ENCODE data around the gene SSTR5. TPM values are rescaled to one million over a fixed set of nuclear protein-coding genes. Genes with fewer than 3 reads are reported as not detected.

The SSTR5 gene
- total and polyA plus RNA-seq, 2 of the 4 experiments (the other 2 are of a cell fraction): not detected

- Histone ChIP-seq H3K79me1 (ENCODE audit: low read depth in 1 of 2, low read length in 2 of 2) (no peaks in the 10 kb centered on the region), H3K4me1 (ENCODE audit: control insufficient read depth, insufficient read depth, low read length) (peaks cover 2% of the 10 kb centered on the region; the same call in 1 of the 2 replicates), H3K4ac (ENCODE audit: low read depth, low read length) (no peak overlapping the region), H3K4me3 (ENCODE audit: insufficient read depth, low read depth, low read length) (no peak overlapping the region), H4K5ac (ENCODE audit: low read depth, low read length) (no peak overlapping the region), H2BK20ac (ENCODE audit: low read depth, low read length) (no peak overlapping the region), H3K9me1 (ENCODE audit: insufficient read depth, low read length) (no peaks in the 10 kb centered on the region), H3K4me2 (ENCODE audit: low read depth, low read length) (no peak overlapping the region), H4K8ac (ENCODE audit: low read depth in 2 of 2, low read length in 2 of 2) (no peak overlapping the region), H3K36me3 (ENCODE audit: control insufficient read depth, insufficient read depth, low read length) (no peaks in the 10 kb centered on the region), H2BK15ac (ENCODE audit: low read depth, low read length) (no peak overlapping the region), H3K27ac (ENCODE audit: insufficient read depth, low read length) (no peak overlapping the region), H4K91ac (ENCODE audit: insufficient read depth, low read depth, low read length) (no peak overlapping the region), H2BK120ac (ENCODE audit: low read depth, low read length) (no peak overlapping the region), H2BK5ac (ENCODE audit: low read depth, low read length, poor library complexity, severe bottlenecking) (no peak overlapping the region), H2AK5ac (ENCODE audit: low read depth, low read length) (no peak overlapping the region), H3K9ac (ENCODE audit: low read depth, low read length) (no peak overlapping the region), H2AFZ (replicated peaks; ENCODE audit: low read length, poor library complexity) (no peak overlapping the region), H4K20me1 (ENCODE audit: insufficient read depth, low read length) (no peaks in the 10 kb centered on the region), H3K9me3 (ENCODE audit: control insufficient read depth, insufficient read depth, low read length) (no peaks in the 10 kb centered on the region), H2AK9ac (replicated peaks; ENCODE audit: low read depth, low read length, poor library complexity) (no peak overlapping the region), H3K27me3 (ENCODE audit: control insufficient read depth, insufficient read depth, low read length) (peaks cover 20% of the 10 kb centered on the region; the same call in 1 of the 2 replicates), H3K18ac (ENCODE audit: low read depth, low read length) (no peak overlapping the region), H3K23ac (ENCODE audit: low read depth, low read length) (no peak overlapping the region), H3K14ac (replicated peaks; ENCODE audit: low read depth, low read length) (no peak overlapping the region), H3K56ac (ENCODE audit: extremely low read depth, insufficient read depth, low read length) (no peak overlapping the region)
- BruUV-seq (replicated peaks): no TSS peak
- in situ Hi-C loops (cut with MboI; ENCODE audit: low sequenced_read_pairs) (no loop called here), dilution Hi-C loops (cut with HindIII; ENCODE audit: low sequenced_read_pairs, unreplicated experiment) (no loop called here), intact Hi-C loops (cut with micrococcal nuclease) (no loop called here)
- ChIA-PET POLR2A (ENCODE audit: unreplicated experiment) (no interaction called here), CTCF (no interaction called here)
- ATAC-seq (ENCODE audit: low read depth) (no peak), DNase-seq (no peak)
- TF ChIP-seq FOS (IDR thresholded peaks at IDR 0.05; ENCODE audit: low read depth, low read length) (no peak), BHLHE40 (IDR thresholded peaks at IDR 0.05; ENCODE audit: low read depth, low read length) (no peak), USF2 (IDR thresholded peaks at IDR 0.05; ENCODE audit: low read depth, low read length) (no peak), MAFK (IDR thresholded peaks at IDR 0.05; ENCODE audit: low read depth, low read length) (no peak), ELK1 (IDR thresholded peaks at IDR 0.05; ENCODE audit: borderline replicate concordance, low read depth, low read length) (no peak), CHD1 (IDR thresholded peaks at IDR 0.05; ENCODE audit: low read depth, low read length) (no peak), RCOR1 (IDR thresholded peaks at IDR 0.05; ENCODE audit: insufficient replicate concordance, low read length) (no peak), CTCF (conservative IDR thresholded peaks at IDR 0.05; ENCODE audit: low read depth, low read length) (no peak), CEBPB (IDR thresholded peaks at IDR 0.05; ENCODE audit: low read depth, low read length) (no peak), RFX5 (IDR thresholded peaks at IDR 0.05; ENCODE audit: low read depth, low read length) (no peak), MAZ (IDR thresholded peaks at IDR 0.05; ENCODE audit: borderline replicate concordance, low read depth, low read length) (no peak)
- WGBS, 2 experiments (ENCODE audit: extremely low coverage in 2 of 2, insufficient read length in 1 of 2): 34% methylated on average over 9 of the region's 23 CpGs; no CpG with 5 or more reads in 1 of the 2 experiments
Measured at GRCh38 chr16:1121009-1121408, 48.5 kb downstream of the SSTR5 start.

Data from IMR-90 (cell line).